ENCODE data around the gene MATCAP1.
A peak's percentile ranks its signal among the peaks of the same experiment; 100 is the strongest.

The MATCAP1 gene

GRCh38 chr16:67154578-67155294 is 29.0 kb downstream of the MATCAP1 start:
- peak overlapping the region; percentile 67 for H3K4me3 Mint-ChIP-seq
- no peak for DNase-seq
- no peak overlapping the region for H3K27ac Mint-ChIP-seq
- H3K9me3 Mint-ChIP-seq = no peaks in the 10 kb centered on the region
- H3K36me3 Mint-ChIP-seq (ENCODE audit: low read depth) = peaks cover 6% of the 10 kb centered on the region
- peaks cover 13% of the 10 kb centered on the region for H3K27me3 Mint-ChIP-seq
- peaks cover 49% of the 10 kb centered on the region for H3K4me1 Mint-ChIP-seq (ENCODE audit: low read depth)

- Mint-ChIP-seq H3K27me3 (peaks cover 20% of the 10 kb centered on the region), H3K9me3 (no peaks in the 10 kb centered on the region), H3K27ac (no peak overlapping the region), H3K36me3 (ENCODE audit: low read depth) (peaks cover 30% of the 10 kb centered on the region), H3K4me3 (peak overlapping the region; percentile 67), H3K4me1 (ENCODE audit: low read depth) (peaks cover 25% of the 10 kb centered on the region)
- DNase-seq = no peak
These were observed 32.2 kb downstream of the MATCAP1 start for GRCh38 chr16:67151431-67152097.

GRCh38 chr16:67150833-67151396 is 32.8 kb downstream of the MATCAP1 start, which contains the start of gene B3GNT9:
Gene B3GNT9 (minus strand): TSS chr16:67150998. CDS start chr16:67150485, 513 bp downstream.
- Mint-ChIP-seq H3K4me1 (ENCODE audit: low read depth) (peaks cover 19% of the 10 kb centered on the region), H3K36me3 (ENCODE audit: low read depth) (peaks cover 37% of the 10 kb centered on the region), H3K27ac (peak within 1 kb of the TSS; percentile 33), H3K9me3 (no peaks in the 10 kb centered on the region), H3K27me3 (peaks cover 20% of the 10 kb centered on the region), H3K4me3 (peak within 1 kb of the TSS; percentile 67)
- DNase-seq = peak; percentile 69

- Mint-ChIP-seq H3K9me3 (no peaks in the 10 kb centered on the region), H3K36me3 (ENCODE audit: low read depth) (peaks cover 43% of the 10 kb centered on the region), H3K27ac (no peak overlapping the region), H3K27me3 (peaks cover 20% of the 10 kb centered on the region), H3K4me1 (ENCODE audit: low read depth) (peaks cover 15% of the 10 kb centered on the region), H3K4me3 (peak overlapping the region; percentile 67)
- DNase-seq = peak; percentile 70
These were observed 33.5 kb downstream of the MATCAP1 start for GRCh38 chr16:67150047-67150832.

- H3K27ac Mint-ChIP-seq = no peak overlapping the region
- H3K9me3 Mint-ChIP-seq = no peaks in the 10 kb centered on the region
These were observed 34.3 kb downstream of the MATCAP1 start for GRCh38 chr16:67149276-67150046.

GRCh38 chr16:67148656-67149275 is 35.0 kb downstream of the MATCAP1 start:
- peaks cover 55% of the 10 kb centered on the region for H3K36me3 Mint-ChIP-seq (ENCODE audit: low read depth)
- no peaks in the 10 kb centered on the region for H3K9me3 Mint-ChIP-seq
- DNase-seq = no peak
- peaks cover 20% of the 10 kb centered on the region for H3K27me3 Mint-ChIP-seq
- H3K4me1 Mint-ChIP-seq (ENCODE audit: low read depth) = peaks cover 11% of the 10 kb centered on the region
- no peak overlapping the region for H3K27ac Mint-ChIP-seq
- no peak overlapping the region for H3K4me3 Mint-ChIP-seq

More at GRCh38 chr16:67149276-67150046, 34.3 kb downstream of the MATCAP1 start:
- Mint-ChIP-seq H3K36me3 (ENCODE audit: low read depth) (peaks cover 50% of the 10 kb centered on the region), H3K27me3 (peaks cover 20% of the 10 kb centered on the region), H3K4me3 (no peak overlapping the region), H3K4me1 (ENCODE audit: low read depth) (peaks cover 13% of the 10 kb centered on the region)
- DNase-seq = no peak

- H3K4me1 Mint-ChIP-seq (ENCODE audit: low read depth) = peaks cover 10% of the 10 kb centered on the region
- H3K9me3 Mint-ChIP-seq = no peaks in the 10 kb centered on the region
- peaks cover 59% of the 10 kb centered on the region for H3K36me3 Mint-ChIP-seq (ENCODE audit: low read depth)
- no peak overlapping the region for H3K27ac Mint-ChIP-seq
- H3K4me3 Mint-ChIP-seq = no peak overlapping the region
- no peak for DNase-seq
- H3K27me3 Mint-ChIP-seq = peaks cover 20% of the 10 kb centered on the region
These were observed 35.5 kb downstream of the MATCAP1 start for GRCh38 chr16:67148221-67148620.

- peaks cover 65% of the 10 kb centered on the region for H3K36me3 Mint-ChIP-seq (ENCODE audit: low read depth)
- H3K9me3 Mint-ChIP-seq = no peaks in the 10 kb centered on the region
- no peak for DNase-seq
- peaks cover 6% of the 10 kb centered on the region for H3K4me1 Mint-ChIP-seq (ENCODE audit: low read depth)
- H3K4me3 Mint-ChIP-seq = no peak overlapping the region
- no peak overlapping the region for H3K27ac Mint-ChIP-seq
- H3K27me3 Mint-ChIP-seq = peaks cover 15% of the 10 kb centered on the region
These were observed 36.2 kb downstream of the MATCAP1 start for GRCh38 chr16:67147437-67148140.

GRCh38 chr16:67146523-67147357 is 37.0 kb downstream of the MATCAP1 start:
- Mint-ChIP-seq H3K4me1 (ENCODE audit: low read depth) (peaks cover 6% of the 10 kb centered on the region), H3K27me3 (peaks cover 14% of the 10 kb centered on the region), H3K27ac (no peak overlapping the region), H3K36me3 (ENCODE audit: low read depth) (peaks cover 73% of the 10 kb centered on the region), H3K9me3 (no peaks in the 10 kb centered on the region), H3K4me3 (no peak overlapping the region)
- no peak for DNase-seq

GRCh38 chr16:67145746-67146145 is 38.0 kb downstream of the MATCAP1 start:
- Mint-ChIP-seq H3K4me1 (ENCODE audit: low read depth) (no peaks in the 10 kb centered on the region), H3K27me3 (peaks cover 7% of the 10 kb centered on the region), H3K4me3 (no peak overlapping the region), H3K27ac (no peak overlapping the region), H3K9me3 (no peaks in the 10 kb centered on the region), H3K36me3 (ENCODE audit: low read depth) (peaks cover 83% of the 10 kb centered on the region)
- no peak for DNase-seq

GRCh38 chr16:67144943-67145342 is 38.8 kb downstream of the MATCAP1 start:
- DNase-seq = no peak
- Mint-ChIP-seq H3K27ac (peak overlapping the region; percentile 5), H3K36me3 (ENCODE audit: low read depth) (peaks cover 91% of the 10 kb centered on the region), H3K4me1 (ENCODE audit: low read depth) (no peaks in the 10 kb centered on the region), H3K9me3 (no peaks in the 10 kb centered on the region), H3K27me3 (peaks cover 7% of the 10 kb centered on the region), H3K4me3 (no peak overlapping the region)

- H3K27me3 Mint-ChIP-seq = no peaks in the 10 kb centered on the region
- no peak overlapping the region for H3K27ac Mint-ChIP-seq
- no peak for DNase-seq
- H3K4me1 Mint-ChIP-seq (ENCODE audit: low read depth) = no peaks in the 10 kb centered on the region
- peaks cover 94% of the 10 kb centered on the region for H3K36me3 Mint-ChIP-seq (ENCODE audit: low read depth)
- no peak overlapping the region for H3K4me3 Mint-ChIP-seq
- no peaks in the 10 kb centered on the region for H3K9me3 Mint-ChIP-seq
These were observed 41.4 kb downstream of the MATCAP1 start for GRCh38 chr16:67142342-67142741.
